Measurements from ENCODE around the gene SYCE3.

Gene SYCE3

DNA sequence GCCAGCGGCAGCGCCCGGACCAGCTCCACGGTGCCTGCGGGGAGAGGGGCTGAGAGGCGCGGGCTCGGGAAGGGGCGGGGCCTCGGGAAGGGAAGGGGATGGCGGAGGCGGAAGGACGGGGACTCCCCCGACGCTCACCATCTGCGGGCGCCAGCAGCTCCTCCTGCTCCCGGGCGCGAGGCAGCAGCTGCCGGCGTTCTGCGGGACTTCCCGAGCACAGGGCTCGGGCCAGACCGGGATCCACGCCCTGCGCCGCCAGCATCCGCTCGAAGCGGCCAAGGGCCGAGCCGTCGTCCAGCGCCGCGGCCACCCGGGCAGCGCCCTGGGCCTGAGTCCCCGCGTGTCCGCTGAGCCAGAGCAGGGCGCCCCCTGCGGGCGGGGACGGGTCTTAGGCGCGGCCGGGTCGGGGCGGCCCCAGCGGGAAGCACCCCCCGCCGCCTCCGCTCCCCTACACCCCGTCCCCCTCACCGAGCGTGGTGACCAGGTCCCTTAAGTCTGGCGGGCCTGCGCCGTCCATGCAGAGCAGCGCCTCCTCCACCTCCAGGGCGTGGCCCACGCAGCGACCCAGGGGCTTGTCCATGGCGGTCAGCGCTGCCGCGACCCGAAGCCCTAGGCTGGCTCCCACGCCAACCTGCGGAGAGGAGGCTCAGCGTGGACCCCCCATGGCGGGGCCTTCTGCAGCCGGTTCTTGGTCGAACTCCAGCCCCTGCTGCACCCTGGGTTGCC is 36.4 kb downstream of the SYCE3 start (continued):
- TF ChIP-seq PRDM2 (tag by site-specific recombination; IDR thresholded peaks at IDR 0.05; ENCODE audit: borderline replicate concordance): no peak
- TF ChIP-seq ZNF394 (tag by site-specific recombination; IDR thresholded peaks at IDR 0.05; ENCODE audit: borderline replicate concordance): no peak
- TF ChIP-seq ZNF19 (tag by site-specific recombination; IDR thresholded peaks at IDR 0.05; ENCODE audit: low read depth): no peak
- TF ChIP-seq ZNF473 (tag by site-specific recombination; IDR thresholded peaks at IDR 0.05): no peak
- no peak for TF ChIP-seq ZNF548 (tag by site-specific recombination; IDR thresholded peaks at IDR 0.05)
- TF ChIP-seq ZNF175 (tag by site-specific recombination; IDR thresholded peaks at IDR 0.05): no peak
- TF ChIP-seq MEIS1 (CRISPR knock-in tag; IDR thresholded peaks at IDR 0.05; ENCODE audit: borderline replicate concordance): no peak
- TF ChIP-seq ZNF791 (tag by site-specific recombination; IDR thresholded peaks at IDR 0.05): no peak
- no peak for TF ChIP-seq ZNF521 (tag by site-specific recombination; IDR thresholded peaks at IDR 0.05)
- TF ChIP-seq ZNF202 (tag by site-specific recombination; IDR thresholded peaks at IDR 0.05; ENCODE audit: borderline replicate concordance): no peak
- TF ChIP-seq, protein P1, sequence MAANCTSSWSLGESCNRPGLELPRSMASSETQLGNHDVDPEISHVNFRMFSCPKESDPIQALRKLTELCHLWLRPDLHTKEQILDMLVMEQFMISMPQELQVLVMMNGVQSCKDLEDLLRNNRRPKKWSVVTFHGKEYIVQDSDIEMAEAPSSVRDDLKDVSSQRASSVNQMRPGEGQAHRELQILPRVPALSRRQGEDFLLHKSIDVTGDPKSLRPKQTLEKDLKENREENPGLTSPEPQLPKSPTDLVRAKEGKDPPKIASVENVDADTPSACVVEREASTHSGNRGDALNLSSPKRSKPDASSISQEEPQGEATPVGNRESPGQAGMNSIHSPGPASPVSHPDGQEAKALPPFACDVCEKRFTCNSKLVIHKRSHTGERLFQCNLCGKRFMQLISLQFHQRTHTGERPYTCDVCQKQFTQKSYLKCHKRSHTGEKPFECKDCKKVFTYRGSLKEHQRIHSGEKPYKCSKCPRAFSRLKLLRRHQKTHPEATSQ (tag by site-specific recombination; IDR thresholded peaks at IDR 0.05): 0 out of 2 replicates have a peak, but pooled peaks have one; percentile 69
- no peak for TF ChIP-seq ZNF112 (tag by site-specific recombination; IDR thresholded peaks at IDR 0.05)
- no peak for TF ChIP-seq ZNF423 (tag by site-specific recombination; IDR thresholded peaks at IDR 0.05)
- no peak for TF ChIP-seq ZNF792 (tag by site-specific recombination; IDR thresholded peaks at IDR 0.05)
- TF ChIP-seq ZBTB8A (tag by site-specific recombination; IDR thresholded peaks at IDR 0.05): peak; percentile 87
- TF ChIP-seq PRDM4 (tag by site-specific recombination; IDR thresholded peaks at IDR 0.05): no peak
- no peak for TF ChIP-seq ZNF580 (tag by site-specific recombination; IDR thresholded peaks at IDR 0.05)
- TF ChIP-seq ZNF707 (tag by site-specific recombination; IDR thresholded peaks at IDR 0.05): no peak
- TF ChIP-seq KLF16 (tag by site-specific recombination; IDR thresholded peaks at IDR 0.05): peak; percentile 56; the same call in 1 of the 2 replicates
- TF ChIP-seq, protein P2, sequence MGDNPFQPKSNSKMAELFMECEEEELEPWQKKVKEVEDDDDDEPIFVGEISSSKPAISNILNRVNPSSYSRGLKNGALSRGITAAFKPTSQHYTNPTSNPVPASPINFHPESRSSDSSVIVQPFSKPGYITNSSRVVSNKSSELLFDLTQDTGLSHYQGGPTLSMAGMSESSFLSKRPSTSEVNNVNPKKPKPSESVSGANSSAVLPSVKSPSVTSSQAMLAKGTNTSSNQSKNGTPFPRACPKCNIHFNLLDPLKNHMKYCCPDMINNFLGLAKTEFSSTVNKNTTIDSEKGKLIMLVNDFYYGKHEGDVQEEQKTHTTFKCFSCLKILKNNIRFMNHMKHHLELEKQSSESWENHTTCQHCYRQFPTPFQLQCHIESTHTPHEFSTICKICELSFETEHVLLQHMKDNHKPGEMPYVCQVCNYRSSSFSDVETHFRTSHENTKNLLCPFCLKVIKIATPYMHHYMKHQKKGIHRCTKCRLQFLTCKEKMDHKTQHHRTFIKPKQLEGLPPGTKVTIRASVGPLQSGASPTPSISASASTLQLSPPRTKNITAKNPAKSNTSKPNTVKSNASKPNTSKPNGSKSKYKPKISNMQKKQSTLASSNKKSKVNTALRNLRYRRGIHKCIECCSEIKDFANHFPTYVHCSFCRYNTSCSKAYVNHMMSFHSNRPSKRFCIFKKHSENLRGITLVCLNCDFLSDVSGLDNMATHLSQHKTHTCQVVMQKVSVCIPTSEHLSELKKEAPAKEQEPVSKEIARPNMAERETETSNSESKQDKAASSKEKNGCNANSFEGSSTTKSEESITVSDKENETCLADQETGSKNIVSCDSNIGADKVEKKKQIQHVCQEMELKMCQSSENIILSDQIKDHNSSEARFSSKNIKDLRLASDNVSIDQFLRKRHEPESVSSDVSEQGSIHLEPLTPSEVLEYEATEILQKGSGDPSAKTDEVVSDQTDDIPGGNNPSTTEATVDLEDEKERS (tag by site-specific recombination; IDR thresholded peaks at IDR 0.05): no peak
